ENCODE measurements around the gene POLN.

POLN gene

DNA sequence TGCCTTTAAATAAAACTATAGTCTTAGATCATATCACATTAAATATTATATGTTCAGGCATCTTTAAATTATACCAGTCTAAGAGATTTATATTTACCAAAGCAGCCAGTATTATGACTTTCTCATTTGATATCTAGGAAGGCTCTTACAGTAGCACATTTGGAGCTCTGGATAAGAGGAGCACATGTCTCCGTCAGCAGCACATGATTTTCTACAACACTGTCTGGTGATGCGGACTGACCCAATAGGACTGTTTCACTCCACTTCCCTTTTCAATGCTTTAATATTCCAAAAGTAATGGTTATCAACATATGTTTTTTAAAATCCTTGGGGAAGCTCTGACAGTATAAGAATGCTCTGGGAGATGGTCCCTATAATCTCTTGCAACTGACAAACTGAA lies 61.5 kb downstream of the POLN start:
- no peak overlapping the region for H3K4me3 ChIP-seq (ENCODE audit: low read depth, low read length)
- TF ChIP-seq, protein P1, sequence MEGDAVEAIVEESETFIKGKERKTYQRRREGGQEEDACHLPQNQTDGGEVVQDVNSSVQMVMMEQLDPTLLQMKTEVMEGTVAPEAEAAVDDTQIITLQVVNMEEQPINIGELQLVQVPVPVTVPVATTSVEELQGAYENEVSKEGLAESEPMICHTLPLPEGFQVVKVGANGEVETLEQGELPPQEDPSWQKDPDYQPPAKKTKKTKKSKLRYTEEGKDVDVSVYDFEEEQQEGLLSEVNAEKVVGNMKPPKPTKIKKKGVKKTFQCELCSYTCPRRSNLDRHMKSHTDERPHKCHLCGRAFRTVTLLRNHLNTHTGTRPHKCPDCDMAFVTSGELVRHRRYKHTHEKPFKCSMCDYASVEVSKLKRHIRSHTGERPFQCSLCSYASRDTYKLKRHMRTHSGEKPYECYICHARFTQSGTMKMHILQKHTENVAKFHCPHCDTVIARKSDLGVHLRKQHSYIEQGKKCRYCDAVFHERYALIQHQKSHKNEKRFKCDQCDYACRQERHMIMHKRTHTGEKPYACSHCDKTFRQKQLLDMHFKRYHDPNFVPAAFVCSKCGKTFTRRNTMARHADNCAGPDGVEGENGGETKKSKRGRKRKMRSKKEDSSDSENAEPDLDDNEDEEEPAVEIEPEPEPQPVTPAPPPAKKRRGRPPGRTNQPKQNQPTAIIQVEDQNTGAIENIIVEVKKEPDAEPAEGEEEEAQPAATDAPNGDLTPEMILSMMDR (IDR thresholded peaks at IDR 0.05; ENCODE audit: insufficient read depth, low read length, missing control alignments) = no peak
- no peak for DNase-seq (ENCODE audit: low read depth, low spot score)
- POLR2A ChIA-PET = no interaction called here
- CTCF ChIA-PET = no interaction called here

DNA sequence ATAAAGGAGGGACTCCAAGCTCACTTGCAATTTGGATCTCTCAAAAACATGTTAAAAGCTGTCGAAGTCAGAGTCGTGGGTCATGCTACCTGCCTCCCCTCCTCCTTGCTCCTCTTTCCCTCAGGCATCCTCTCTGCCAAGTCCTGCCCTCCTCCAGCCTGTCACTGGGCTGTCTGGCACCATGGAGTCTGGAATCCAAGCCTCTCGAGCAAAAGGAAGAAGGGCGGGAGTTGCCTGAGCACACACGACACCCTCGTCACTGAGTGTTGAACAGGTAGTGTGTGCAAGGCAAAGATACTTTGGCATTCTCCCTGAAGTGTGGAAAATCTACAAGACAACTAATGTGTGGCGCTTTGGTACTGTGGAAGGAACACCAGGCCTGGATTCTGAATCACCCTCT lies 62.2 kb downstream of the POLN start:
- CTCF ChIA-PET = no interaction called here
- TF ChIP-seq, protein P1 (IDR thresholded peaks at IDR 0.05; ENCODE audit: insufficient read depth, low read length, missing control alignments) = no peak
- no peak overlapping the region for H3K4me3 ChIP-seq (ENCODE audit: low read depth, low read length)
- no peak for DNase-seq (ENCODE audit: low read depth, low spot score)
- POLR2A ChIA-PET = no interaction called here

DNA sequence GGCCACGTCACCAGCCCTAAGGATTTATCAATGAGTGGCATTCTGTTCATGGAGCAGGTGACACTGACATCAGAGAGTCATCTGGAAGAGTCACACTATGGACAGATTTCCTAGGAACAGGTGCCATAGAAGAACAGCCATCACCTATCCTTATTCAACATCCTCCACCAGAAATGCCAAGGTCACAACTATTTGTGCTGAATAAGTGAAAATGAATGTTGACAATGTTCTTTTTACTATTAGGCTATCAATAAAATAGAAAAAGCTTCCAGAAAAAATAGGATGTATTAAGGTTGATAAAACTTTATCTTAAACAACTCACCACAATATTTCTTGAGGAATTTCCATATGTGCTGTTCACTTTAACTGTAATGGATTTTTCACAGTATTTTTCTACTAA lies 62.9 kb downstream of the POLN start:
- ChIA-PET POLR2A (no interaction called here), CTCF (no interaction called here)
- DNase-seq (ENCODE audit: low read depth, low spot score) = no peak
- no peak overlapping the region for H3K4me3 ChIP-seq (ENCODE audit: low read depth, low read length)
- TF ChIP-seq, protein P1 (IDR thresholded peaks at IDR 0.05; ENCODE audit: insufficient read depth, low read length, missing control alignments) = no peak

DNA sequence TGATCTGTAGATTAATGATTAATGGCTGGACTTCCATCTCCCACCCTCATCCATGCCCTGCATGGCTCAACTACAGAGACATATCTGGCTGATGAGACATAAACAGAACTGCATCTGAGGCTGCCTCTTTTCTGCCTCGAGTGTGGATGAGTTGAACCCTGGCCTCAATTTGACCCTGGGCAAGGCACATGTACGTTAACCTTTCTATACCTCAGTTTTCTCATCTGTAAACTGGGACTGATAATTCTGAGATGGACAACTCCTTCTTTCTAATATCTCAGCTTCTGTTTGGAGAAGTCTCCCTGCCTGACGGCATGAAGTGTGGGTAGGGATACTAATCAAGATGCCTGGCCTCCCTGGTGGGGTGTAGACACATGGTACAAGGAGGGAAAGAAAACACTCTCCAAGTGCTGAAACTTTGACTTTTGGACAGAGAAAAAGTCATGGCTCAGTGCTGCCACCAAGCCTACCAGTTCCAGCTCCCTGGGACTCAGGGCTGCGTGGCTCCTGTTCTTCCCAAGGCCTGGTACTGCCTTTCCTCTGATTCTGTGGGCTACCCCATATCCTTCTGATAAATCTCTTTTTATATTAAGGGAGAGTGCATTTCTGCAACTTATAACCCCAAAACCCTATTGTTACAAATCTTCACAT lies 64.4 kb downstream of the POLN start:
- ChIA-PET CTCF (no interaction called here), POLR2A (no interaction called here)
- TF ChIP-seq, protein P1 (IDR thresholded peaks at IDR 0.05; ENCODE audit: insufficient read depth, low read length, missing control alignments) = peak; percentile 2
- DNase-seq (ENCODE audit: low read depth, low spot score) = no peak
- no peak overlapping the region for H3K4me3 ChIP-seq (ENCODE audit: low read depth, low read length)

DNA sequence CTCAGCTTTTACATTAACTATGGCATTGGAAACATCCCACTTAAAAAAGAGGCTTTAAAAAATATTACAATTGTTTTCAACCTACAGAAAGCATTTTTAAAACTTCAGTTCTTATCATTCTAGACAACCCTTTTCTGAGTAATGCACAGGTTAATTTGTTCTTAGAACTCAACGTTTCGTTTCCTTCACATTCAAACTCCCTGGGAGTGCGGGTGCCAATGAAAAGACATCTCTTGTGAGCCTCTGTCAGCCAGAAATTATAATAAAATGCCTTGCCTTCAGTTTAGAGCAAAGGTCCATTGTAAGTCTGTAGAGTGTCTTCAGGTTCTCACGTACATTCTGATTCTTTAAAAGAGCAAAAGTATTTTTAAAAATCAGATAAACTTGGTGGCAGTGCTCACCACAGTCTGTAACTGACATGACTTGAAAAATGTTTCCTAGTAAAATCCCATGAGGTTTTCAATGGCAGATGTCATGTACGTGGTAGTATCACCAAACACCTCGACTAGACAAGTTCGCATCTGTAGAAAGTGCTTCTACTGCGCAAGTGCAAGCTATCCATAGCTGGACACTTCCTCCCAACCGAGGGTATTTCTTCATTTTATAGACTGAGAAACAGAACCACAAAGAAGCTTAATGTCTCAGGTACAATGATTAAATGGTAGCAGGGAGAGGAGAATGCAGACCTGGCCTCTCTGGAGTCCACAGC lies 65.8 kb downstream of the POLN start:
- CTCF ChIA-PET = no interaction called here
- POLR2A ChIA-PET = no interaction called here
- TF ChIP-seq, protein P1 (IDR thresholded peaks at IDR 0.05; ENCODE audit: insufficient read depth, low read length, missing control alignments) = no peak
- no peak overlapping the region for H3K4me3 ChIP-seq (ENCODE audit: low read depth, low read length)
- no peak for DNase-seq (ENCODE audit: low read depth, low spot score)

DNA sequence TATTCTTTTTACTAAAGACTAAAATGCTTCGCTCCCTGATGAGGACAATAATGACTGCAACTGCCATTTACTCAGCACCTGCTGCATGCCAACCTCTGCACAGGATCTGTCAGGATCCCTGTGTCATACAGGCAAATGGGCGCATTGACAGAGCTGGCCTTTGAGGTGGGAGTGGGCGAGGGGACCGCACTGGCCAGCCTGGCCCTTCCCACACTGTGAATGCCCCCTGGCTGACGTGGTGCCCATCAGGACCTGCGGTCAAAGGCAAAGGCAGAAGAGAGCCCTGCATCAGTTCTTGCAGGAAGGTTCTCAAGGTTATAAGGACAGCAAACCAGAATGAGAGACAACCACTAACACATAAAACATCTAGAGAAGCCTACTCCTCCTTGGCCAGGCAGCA lies 67.9 kb downstream of the POLN start:
- no peak for DNase-seq (ENCODE audit: low read depth, low spot score)
- ChIA-PET CTCF (interaction anchor here (0.7 kb wide), 1 partner anchor 11 kb away, joined by 3 read pairs; no protein-coding TSS in a partner anchor), POLR2A (no interaction called here)
- H3K4me3 ChIP-seq (ENCODE audit: low read depth, low read length) = no peak overlapping the region
- TF ChIP-seq, protein P1 (IDR thresholded peaks at IDR 0.05; ENCODE audit: insufficient read depth, low read length, missing control alignments) = no peak

All from AG04449 (cell line).